Smooth muscle cell of the pulmonary artery (primary cell): ENCODE data around the gene QRICH1. TPM values are rescaled to one million over a fixed set of nuclear protein-coding genes. Genes with fewer than 3 reads are reported as not detected.

Experiments used
- total RNA-seq: library from RNA; depleted of rRNA; stranded (reverse); fragments of >200 nt; gene quantifications from 2 replicates; pipeline ENCODE4 v1.2.3, GENCODE V29; 2014

Gene QRICH1, protein sequence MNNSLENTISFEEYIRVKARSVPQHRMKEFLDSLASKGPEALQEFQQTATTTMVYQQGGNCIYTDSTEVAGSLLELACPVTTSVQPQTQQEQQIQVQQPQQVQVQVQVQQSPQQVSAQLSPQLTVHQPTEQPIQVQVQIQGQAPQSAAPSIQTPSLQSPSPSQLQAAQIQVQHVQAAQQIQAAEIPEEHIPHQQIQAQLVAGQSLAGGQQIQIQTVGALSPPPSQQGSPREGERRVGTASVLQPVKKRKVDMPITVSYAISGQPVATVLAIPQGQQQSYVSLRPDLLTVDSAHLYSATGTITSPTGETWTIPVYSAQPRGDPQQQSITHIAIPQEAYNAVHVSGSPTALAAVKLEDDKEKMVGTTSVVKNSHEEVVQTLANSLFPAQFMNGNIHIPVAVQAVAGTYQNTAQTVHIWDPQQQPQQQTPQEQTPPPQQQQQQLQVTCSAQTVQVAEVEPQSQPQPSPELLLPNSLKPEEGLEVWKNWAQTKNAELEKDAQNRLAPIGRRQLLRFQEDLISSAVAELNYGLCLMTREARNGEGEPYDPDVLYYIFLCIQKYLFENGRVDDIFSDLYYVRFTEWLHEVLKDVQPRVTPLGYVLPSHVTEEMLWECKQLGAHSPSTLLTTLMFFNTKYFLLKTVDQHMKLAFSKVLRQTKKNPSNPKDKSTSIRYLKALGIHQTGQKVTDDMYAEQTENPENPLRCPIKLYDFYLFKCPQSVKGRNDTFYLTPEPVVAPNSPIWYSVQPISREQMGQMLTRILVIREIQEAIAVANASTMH
- 47.9 and 58.1 TPM in 2 replicates for total RNA-seq

DNA sequence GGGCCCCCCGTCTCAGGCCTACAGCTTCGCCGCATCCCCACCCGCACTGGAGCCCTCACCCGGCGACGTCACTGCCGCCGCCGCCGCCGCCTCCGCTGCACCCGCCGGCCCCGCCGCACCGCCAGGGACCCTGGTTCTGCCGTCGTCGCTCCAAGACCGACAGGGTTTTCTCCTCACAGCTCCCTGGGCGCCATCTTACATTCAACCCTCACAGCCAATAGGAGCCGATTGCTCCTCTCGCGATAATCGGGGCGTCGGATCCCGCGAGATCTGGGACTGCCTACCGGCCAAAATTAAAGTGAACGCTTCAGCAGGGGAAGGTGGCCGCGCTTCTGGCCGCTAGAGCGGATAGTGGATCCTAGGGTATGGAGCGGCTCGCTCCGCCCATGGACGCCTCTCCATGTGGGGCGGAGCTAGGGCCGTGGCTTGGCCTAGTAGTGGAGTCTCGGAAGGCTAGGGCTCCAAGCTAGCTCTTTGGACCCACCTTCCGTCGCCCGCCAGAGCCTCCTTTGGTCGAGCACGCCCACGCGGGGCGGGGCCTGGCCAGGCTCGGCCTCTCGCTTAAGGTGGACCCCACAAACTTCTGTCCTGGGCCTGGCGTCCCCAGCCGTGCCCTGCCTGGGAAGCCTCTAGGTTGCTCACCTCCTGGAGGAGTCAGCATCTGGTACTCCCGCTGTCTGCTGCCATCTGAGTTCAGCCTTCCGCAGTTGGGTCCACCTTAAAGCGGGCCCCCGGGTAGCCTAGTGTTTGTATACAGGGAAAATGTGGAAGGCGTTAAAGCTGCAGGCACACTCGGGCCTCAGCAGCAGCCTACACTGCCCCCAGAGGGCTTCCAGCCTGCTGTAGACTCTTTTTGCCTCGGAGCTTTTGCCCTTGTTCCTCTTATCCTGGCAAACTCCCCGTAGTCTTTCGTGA lies at the start of gene QRICH1:
TSS of gene QRICH1 (minus strand) at position 219 of the 915 bp plus-strand sequence. CDS start 17,054 bp downstream, outside the sequence.

DNA sequence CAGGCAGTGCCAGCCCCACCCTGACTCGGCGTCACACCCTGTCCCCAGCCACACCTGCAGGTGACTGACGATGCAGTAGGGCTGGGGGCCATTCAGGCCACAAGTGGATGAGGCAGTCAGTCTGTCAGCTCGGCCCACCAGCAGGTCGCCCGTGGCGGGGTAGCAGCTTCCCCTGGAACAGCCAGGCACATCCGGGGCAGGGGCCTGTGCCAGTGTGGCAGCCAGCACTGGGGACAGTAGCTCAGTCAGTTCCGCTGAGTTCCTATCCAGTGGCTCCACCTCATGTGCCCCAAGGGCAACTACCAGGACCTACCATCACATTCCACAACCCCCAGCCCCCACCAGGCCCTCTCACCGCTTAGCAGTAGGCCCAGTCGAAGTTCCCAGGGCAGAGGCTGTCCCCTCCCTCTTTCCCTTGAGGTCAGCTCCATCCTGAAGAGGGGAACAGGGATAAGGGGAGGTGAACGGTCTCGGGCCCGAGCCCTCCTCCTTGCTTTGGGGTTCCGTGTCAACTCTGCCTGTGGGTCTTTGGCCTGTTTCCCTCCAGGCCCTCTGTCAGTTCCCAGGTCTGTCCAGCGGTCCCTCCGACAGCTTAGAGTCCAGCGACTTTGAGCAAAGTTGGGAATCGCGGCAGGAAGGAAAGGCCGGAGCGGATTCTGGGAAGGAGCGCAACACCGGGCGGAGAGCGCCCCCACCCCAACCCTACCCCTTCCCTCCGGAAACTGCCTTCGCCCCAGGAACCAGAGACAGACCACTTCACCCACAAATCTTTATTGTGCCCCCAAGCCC lies 38.8 kb upstream of the QRICH1 start, which contains the start of gene LAMB2:
TSS of gene LAMB2 (minus strand) at position 614 of the 789 bp plus-strand sequence. CDS start at position 431, 183 bp downstream.

DNA sequence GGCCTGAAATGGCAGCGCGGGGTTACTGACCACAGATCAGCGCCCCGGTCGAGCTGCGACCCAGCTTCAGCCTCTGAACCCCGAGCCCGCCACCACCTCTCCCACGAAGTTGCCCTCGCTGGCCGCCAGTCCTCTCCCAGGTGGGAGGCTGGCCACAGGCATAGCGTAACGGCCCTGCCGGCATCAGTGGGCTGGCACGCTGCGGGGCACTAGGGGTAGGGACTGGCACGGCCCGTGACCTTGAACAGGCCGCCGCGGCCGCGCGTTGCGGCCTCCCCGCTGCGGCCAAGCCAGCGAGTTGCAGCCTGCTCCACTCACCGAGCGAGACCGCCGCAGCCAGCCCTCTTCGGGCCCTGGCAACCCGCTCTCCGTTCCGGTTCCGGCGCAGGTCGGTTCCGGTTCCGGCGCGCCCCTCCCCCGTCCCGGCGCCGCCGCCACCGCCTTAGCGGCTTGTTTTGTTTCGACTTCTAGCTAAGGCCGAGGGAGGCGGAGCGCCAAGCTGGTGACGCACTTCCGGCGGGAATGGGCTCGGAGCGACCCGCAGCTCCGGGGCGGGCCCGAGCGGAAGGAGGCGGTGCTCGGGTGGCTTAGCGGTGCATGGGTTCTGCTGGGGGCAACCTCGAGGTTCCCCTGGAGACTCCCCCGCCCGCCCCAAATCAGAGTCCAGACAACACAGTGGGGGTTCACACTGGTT lies 26.7 kb upstream of the QRICH1 start, which contains the start of gene USP19:
TSS of gene USP19 (minus strand) at position 386 of the 694 bp plus-strand sequence. CDS start 1,678 bp downstream, outside the sequence.

DNA sequence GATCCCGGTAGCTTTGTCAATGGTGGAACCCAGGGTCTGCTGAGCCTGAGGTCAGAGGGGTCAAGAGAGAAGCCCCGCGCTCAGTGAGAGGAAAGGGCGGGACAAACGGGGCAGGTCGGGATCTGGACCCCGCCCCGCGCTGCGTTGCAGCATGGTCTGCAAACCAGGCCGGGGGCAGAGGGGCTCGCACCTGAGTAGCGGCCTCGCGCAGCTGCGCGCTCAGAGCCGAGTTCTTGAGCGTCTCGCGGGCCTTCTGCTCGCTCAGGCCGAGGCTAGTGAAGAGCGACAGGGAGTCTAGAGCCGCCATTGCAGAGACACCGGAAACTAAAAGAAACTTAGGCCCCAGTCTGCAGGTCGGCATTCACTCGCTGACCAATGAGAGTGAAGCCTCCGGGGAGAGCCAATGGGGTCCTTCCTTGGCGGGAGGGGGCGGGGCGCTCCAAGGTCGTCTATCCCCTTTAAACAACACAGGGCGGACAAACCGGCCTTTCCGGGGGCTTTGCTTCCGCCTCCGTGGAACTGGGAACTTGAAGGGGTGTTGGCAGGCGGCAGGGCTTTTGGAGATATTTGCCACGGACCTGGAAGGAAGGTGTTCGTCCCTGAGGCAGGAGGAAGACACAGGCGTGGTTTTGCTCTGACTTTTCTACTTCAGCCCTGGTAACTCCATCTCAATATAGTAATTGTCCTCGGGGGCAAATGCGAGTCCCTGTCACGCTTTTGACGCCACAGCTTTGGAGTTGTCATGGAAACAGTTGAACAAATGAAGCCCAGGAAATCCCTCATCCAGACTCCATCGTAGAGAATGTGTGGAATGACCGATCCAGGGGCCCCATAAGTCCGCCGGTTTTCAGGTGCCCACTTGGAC lies 10.8 kb upstream of the QRICH1 start, which contains the start of gene QARS1:
TSS of gene QARS1 (minus strand) at position 331 of the 865 bp plus-strand sequence. CDS start at position 307, 24 bp downstream.

DNA sequence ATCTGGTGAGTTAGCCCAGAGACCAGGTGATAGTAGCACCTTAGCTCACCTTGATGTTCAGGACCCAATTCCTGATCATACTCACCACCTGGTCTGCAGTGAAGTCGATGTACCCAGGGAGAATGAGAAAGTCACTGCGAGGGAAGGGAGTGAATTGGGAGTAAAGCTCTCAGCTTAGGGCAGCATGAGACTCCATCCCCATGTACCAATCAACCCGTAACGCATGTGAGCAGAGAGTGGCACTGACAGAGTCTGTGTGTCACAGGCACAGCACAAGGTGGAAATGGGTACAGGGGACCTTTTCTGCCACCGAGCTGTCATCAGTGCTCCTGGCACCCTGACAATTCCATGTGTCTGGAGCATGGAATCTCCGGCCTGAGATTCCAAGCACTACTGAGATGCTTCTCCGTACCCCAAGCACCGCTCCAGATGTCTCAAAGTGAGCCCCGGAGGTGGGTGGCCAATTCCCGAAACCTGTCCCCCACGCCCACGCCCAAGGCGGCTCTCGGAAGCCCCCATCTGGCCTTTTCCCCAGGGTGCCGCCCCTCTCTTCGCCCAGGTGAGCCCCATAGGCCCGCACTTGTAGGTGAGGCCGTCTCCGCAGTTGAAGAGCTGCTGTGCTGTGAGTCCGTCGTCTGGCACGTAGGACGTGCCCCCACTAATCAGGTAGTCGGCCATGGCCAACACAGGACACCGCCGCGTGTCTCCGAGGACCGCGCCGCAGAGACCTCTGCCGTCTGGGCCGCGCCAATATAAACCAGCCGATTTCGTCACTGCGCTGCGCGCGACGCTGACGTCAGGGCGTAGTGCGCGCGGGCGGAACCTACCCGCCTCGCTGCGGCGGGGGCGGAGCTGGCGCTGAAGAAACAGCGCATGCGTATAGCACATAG lies 65.0 kb downstream of the QRICH1 start, which contains the start of gene IMPDH2:
TSS of gene IMPDH2 (minus strand) at position 726 of the 890 bp plus-strand sequence. CDS start at position 678, 48 bp downstream.

DNA sequence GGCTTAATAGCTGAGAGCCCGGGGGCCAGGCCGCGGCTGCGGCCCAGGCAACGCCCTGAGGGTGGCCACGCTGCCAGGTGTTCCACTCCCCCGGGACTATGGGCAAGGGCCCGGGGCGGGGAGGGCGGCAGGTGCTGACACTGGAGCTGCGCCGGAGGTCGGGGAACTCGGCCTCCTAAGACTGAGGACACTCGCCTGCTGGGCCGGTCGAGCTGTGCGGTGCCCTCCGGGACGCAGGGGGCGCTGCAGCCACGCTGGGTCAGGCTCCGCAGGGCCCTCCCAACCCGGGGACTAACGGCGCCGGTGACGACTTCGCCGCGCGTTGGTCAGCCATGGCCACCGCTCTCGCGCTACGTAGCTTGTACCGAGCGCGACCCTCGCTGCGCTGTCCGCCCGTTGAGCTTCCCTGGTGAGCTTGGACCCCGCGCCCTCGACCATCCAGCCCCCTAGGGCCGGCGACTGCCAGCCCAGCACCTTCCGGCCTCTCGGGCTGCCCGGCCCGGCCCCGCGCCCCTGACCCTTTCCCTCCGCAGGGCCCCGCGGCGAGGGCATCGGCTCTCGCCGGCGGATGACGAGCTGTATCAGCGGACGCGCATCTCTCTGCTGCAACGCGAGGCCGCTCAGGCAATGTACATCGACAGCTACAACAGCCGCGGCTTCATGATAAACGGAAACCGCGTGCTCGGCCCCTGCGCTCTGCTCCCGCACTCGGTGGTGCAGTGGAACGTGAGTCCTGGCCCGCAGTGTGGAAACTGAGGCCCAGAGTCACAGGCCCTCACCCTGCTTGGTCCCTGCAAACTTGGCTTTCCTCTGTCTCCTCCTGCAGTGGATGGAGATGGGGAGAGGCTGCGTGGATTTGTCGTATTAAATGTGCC lies 71.8 kb downstream of the QRICH1 start, which contains the start of gene NDUFAF3:
TSS of gene NDUFAF3 (plus strand) at position 309 of the 875 bp plus-strand sequence. CDS start at position 333, 24 bp downstream.

DNA sequence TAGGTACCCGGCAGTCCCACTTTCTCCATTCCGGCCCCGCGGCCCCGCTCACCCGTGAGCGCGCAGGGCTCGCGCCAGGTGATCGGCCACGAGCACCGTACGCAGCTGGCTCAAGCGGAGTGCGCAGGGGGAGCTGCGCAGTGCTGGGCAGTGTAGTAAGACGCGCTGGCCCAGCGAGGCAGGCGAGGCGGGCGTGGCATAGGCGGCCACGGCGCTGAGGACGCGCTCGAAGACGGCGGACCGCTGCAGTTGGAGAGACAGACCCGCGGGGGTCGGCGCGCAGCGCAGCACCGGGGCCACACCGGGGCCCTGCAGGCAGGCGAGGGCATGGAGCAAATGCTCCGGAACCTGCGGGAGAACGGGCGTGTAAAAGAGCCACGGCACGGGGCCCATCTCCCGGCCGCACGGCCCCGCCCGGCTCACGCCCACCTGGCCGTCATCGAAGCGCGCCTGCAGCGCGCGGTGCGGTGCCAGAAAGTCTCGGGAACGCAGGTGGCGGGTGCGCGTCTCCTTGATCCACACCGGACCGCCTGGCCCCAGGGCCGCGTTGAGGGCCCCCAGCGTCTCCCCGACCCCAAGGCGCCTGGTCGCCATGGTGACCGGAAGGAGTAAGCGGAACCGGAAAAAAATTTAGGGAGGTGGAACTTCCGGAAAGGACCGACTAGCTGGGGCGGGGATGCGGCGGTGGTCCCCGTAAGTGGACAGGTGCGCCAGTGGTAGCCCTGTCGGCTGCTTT lies 75.7 kb downstream of the QRICH1 start, which contains the start of gene DALRD3:
TSS of gene DALRD3 (minus strand) at position 610 of the 736 bp plus-strand sequence. CDS start at position 594, 16 bp downstream.

DNA sequence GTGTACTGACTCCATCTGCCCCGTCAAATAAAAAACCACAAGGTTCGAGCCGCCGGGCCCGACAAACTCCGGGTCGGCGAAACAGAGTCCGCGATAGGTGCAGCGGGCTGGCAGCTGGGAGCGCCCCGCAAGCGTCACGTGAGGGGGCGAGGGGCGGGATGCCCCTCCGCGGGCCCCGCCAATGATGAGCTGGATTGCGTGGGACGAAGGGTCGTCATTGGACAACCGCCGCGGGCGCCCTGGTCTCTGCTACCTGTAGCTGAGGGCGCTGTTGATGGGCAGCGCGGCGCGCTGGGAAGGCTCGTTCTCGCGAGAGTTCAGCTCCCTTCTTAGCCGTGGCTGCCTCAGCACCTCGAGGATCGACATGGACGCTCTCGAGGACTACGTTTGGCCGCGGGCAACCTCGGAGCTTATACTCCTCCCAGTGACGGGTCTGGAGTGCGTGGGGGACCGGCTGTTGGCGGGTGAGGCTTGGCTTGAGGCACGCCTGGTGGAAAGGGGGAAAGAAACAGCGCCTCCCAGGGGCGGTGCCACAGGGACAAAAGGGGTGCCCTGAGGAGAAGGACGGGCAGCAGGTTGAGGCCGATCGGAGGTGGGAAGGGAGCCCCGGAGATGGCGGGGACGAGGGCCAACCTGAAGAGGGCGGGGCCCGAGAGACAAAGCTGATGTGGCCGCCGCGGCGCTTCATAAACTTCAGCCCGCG lies 86.7 kb downstream of the QRICH1 start, which contains the start of gene WDR6:
TSS of gene WDR6 (plus strand) at position 324 of the 703 bp plus-strand sequence. CDS start at position 365, 41 bp downstream.

DNA sequence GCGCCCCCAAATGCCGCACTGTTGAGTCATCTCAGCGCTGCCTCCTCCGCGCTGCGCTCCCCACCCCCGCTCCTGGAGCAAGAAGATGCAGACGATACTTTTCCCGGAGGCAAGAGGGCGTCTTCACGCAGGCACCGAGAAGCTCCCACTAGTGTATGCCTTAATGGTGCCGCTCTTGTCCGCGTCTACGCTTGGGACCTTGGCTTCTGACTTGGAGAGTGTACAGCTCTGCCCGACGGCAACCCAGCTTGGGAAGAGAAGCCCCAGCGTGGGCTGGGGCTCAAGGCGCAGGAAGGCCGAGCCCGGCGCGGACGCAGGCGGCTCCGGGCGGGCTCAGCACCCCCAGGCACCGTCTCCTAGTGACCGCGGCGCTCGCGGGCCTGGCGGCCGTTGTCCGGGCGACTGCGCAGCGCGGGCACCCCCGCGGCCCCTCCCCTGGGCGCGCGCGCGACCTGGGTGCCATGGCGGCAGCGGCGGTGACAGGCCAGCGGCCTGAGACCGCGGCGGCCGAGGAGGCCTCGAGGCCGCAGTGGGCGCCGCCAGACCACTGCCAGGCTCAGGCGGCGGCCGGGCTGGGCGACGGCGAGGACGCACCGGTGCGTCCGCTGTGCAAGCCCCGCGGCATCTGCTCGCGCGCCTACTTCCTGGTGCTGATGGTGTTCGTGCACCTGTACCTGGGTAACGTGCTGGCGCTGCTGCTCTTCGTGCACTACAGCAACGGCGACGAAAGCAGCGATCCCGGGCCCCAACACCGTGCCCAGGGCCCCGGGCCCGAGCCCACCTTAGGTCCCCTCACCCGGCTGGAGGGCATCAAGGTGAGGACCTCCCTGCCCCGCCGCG lies 103.9 kb downstream of the QRICH1 start, which contains the start of gene P4HTM:
TSS of gene P4HTM (plus strand) at position 446 of the 840 bp plus-strand sequence. CDS start at position 462, 16 bp downstream.

Other genes starting within 250 kb of the QRICH1 start
- gene PRKAR2A, start 246.2 kb downstream of the QRICH1 start, total RNA-seq, result 35.2 and 36.6 TPM in 2 replicates
- gene SLC25A20, start 195.2 kb downstream of the QRICH1 start, total RNA-seq, result 15.4 and 15.5 TPM in 2 replicates
- 68.4 and 71.4 TPM in 2 replicates for gene ARIH2, start 175.2 kb downstream of the QRICH1 start, total RNA-seq
- 55.4 and 56.2 TPM in 2 replicates for gene P4HTM, start 103.8 kb downstream of the QRICH1 start, total RNA-seq
- gene WDR6, start 86.7 kb downstream of the QRICH1 start, total RNA-seq, result 86.2 and 121 TPM in 2 replicates
- 46.7 and 47.7 TPM in 2 replicates for gene DALRD3, start 75.5 kb downstream of the QRICH1 start, total RNA-seq
- 86.3 and 95.6 TPM in 2 replicates for gene NDUFAF3, start 72.0 kb downstream of the QRICH1 start, total RNA-seq
- 262 and 284 TPM in 2 replicates for gene IMPDH2, start 64.7 kb downstream of the QRICH1 start, total RNA-seq
- 224 and 239 TPM in 2 replicates for gene QARS1, start 10.7 kb upstream of the QRICH1 start, total RNA-seq
- 57.9 and 59.6 TPM in 2 replicates for gene USP19, start 26.8 kb upstream of the QRICH1 start, total RNA-seq
- gene LAMB2, start 39.0 kb upstream of the QRICH1 start, total RNA-seq, result 2,135 and 2,279 TPM in 2 replicates
- 14.1 and 18.4 TPM in 2 replicates for gene CCDC71, start 72.3 kb upstream of the QRICH1 start, total RNA-seq
- 26.8 and 31.7 TPM in 2 replicates for gene KLHDC8B, start 77.5 kb upstream of the QRICH1 start, total RNA-seq
- gene C3orf62, start 183.2 kb upstream of the QRICH1 start, total RNA-seq, result 1.4 and 2.5 TPM in 2 replicates
- 26.0 and 30.0 TPM in 2 replicates for gene USP4, start 246.0 kb upstream of the QRICH1 start, total RNA-seq